ENCODE measurements around the gene COL9A2. TPM values are rescaled to one million over a fixed set of nuclear protein-coding genes. Genes with fewer than 3 reads are reported as not detected.
"Not testable (repeated sequence)": the region's sequence is repeated elsewhere in the genome, so short reads cannot be mapped to it uniquely, and the experiment has no call there.

The COL9A2 gene
- total and polyA plus RNA-seq, 2 donors (not counting 1 experiment from before 2014, with no cell fraction given): 14.8 to 30.6 TPM

GRCh38 chr1:40332695-40333094 lies 15.6 kb upstream of the COL9A2 start:
- H3K27me3 ChIP-seq (replicated peaks in 1 of 4; ENCODE audit: control extremely low read depth in 1 of 4, control insufficient read depth in 3 of 4, insufficient read depth in 4 of 4, low read length in 3 of 4): no peaks in the 10 kb centered on the region
- no peaks in the 10 kb centered on the region for H3K36me3 ChIP-seq (replicated peaks in 1 of 2; ENCODE audit: control extremely low read depth in 1 of 2, control insufficient read depth in 1 of 2, extremely low read depth in 1 of 2, insufficient read depth in 2 of 2, low read length in 1 of 2)
- intact Hi-C loops (cut with micrococcal nuclease): no loop called here
- Mint-ChIP-seq H3K9me3 (ENCODE audit: insufficient read depth) (no peaks in the 10 kb centered on the region), H3K27me3 (no peaks in the 10 kb centered on the region), H3K4me3 (no peak overlapping the region), H3K4me1 (no peaks in the 10 kb centered on the region), H3K27ac (no peak overlapping the region)
- no peak for ATAC-seq (ENCODE audit: low read depth)
- POLR2A ChIA-PET: no interaction called here
- H3K4me2 ChIP-seq (replicated peaks; ENCODE audit: low read depth, low read length, poor library complexity, severe bottlenecking): no peak overlapping the region
- H3K4me3 ChIP-seq (ENCODE audit: control extremely low read depth in 1 of 5, extremely low read depth in 1 of 5, insufficient read depth in 1 of 5, low read depth in 2 of 5, low read length in 4 of 5): no peak overlapping the region
- CTCF ChIA-PET: no interaction called here
- no peak overlapping the region for H2AFZ ChIP-seq (ENCODE audit: insufficient read depth, low read depth, low read length, poor library complexity, severe bottlenecking)
- no peak overlapping the region for H3K27ac ChIP-seq (ENCODE audit: low read length in 2 of 2)
- no peak for DNase-seq
- no peaks in the 10 kb centered on the region for H3K4me1 ChIP-seq (ENCODE audit: control insufficient read depth in 2 of 2, insufficient read depth in 2 of 2, low read length in 2 of 2)
- H4K20me1 ChIP-seq (ENCODE audit: control insufficient read depth, insufficient read depth, low read length, poor library complexity, severe bottlenecking): no peaks in the 10 kb centered on the region
- TF ChIP-seq CTCF (IDR thresholded peaks at IDR 0.05): no peak
- TF ChIP-seq EZH2 (IDR thresholded peaks at IDR 0.05; ENCODE audit: borderline replicate concordance, insufficient read depth, low read depth, low read length, poor library complexity, severe bottlenecking): no peak
- H3K9me3 ChIP-seq (ENCODE audit: control extremely low read depth in 1 of 3, control insufficient read depth in 2 of 3, insufficient read depth in 1 of 3, low read length in 2 of 3): peaks cover 0 to 13% (median 0%) of the 10 kb centered on the region in 3 donors
- no peaks in the 10 kb centered on the region for H3K79me2 ChIP-seq (ENCODE audit: control insufficient read depth, insufficient read depth, low read length)
- WGBS (ENCODE audit: insufficient coverage): no CpG with 5 or more reads among the region's 1 CpG
- no peak overlapping the region for H3K9ac ChIP-seq (ENCODE audit: low read length)

GRCh38 chr1:40331403-40331802 lies 14.3 kb upstream of the COL9A2 start:
- H3K4me2 ChIP-seq (replicated peaks; ENCODE audit: low read depth, low read length, poor library complexity, severe bottlenecking); H3K4me1 Mint-ChIP-seq; H3K4me3 Mint-ChIP-seq; H3K36me3 ChIP-seq (replicated peaks in 1 of 2; ENCODE audit: control extremely low read depth in 1 of 2, control insufficient read depth in 1 of 2, extremely low read depth in 1 of 2, insufficient read depth in 2 of 2, low read length in 1 of 2); CTCF ChIA-PET; H3K27ac ChIP-seq (ENCODE audit: low read length in 2 of 2); H3K4me3 ChIP-seq (ENCODE audit: control extremely low read depth in 1 of 5, extremely low read depth in 1 of 5, insufficient read depth in 1 of 5, low read depth in 2 of 5, low read length in 4 of 5); POLR2A ChIA-PET; ATAC-seq (ENCODE audit: low read depth); H3K79me2 ChIP-seq (ENCODE audit: control insufficient read depth, insufficient read depth, low read length); H3K27me3 ChIP-seq (replicated peaks in 1 of 4; ENCODE audit: control extremely low read depth in 1 of 4, control insufficient read depth in 3 of 4, insufficient read depth in 4 of 4, low read length in 3 of 4); DNase-seq; H3K9me3 Mint-ChIP-seq (ENCODE audit: insufficient read depth); intact Hi-C loops (cut with micrococcal nuclease); H3K27me3 Mint-ChIP-seq; H4K20me1 ChIP-seq (ENCODE audit: control insufficient read depth, insufficient read depth, low read length, poor library complexity, severe bottlenecking); H3K27ac Mint-ChIP-seq; H3K9ac ChIP-seq (ENCODE audit: low read length); H2AFZ ChIP-seq (ENCODE audit: insufficient read depth, low read depth, low read length, poor library complexity, severe bottlenecking); H3K4me1 ChIP-seq (ENCODE audit: control insufficient read depth in 2 of 2, insufficient read depth in 2 of 2, low read length in 2 of 2): not testable (repeated sequence)
- WGBS (ENCODE audit: insufficient coverage): no CpG with 5 or more reads among the region's 1 CpG
- H3K9me3 ChIP-seq (ENCODE audit: control extremely low read depth in 1 of 3, control insufficient read depth in 2 of 3, insufficient read depth in 1 of 3, low read length in 2 of 3): peaks cover 0 to 13% (median 0%) of the 10 kb centered on the region in 3 donors
